Measurements from ENCODE around the gene PIRT.
A peak's percentile ranks its signal among the peaks of the same experiment; 100 is the strongest.
"Not testable (repeated sequence)": the region's sequence is repeated elsewhere in the genome, so short reads cannot be mapped to it uniquely, and the experiment has no call there.

The PIRT gene

GRCh38 chr17:10857976-10858375, 20.1 kb upstream of the PIRT start:
- no peak for TF ChIP-seq Cebpa-rat (IDR thresholded peaks at IDR 0.05)
- Histone ChIP-seq H3K9me3 (replicated peaks in 1 of 11) (peaks cover 0 to 11% (median 0%) of the 10 kb centered on the region in 11 experiments; a peak in 3 of 22 replicates), H3K27ac (no peak overlapping the region), H3K9ac (no peak overlapping the region), H3K4me3 (no peak overlapping the region), H3K36me3 (no peaks in the 10 kb centered on the region), H3K27me3 (no peaks in the 10 kb centered on the region), H4K20me1 (no peaks in the 10 kb centered on the region), H3K4me2 (no peak overlapping the region), H3K4me1 (no peaks in the 10 kb centered on the region)

- H3K4me3 ChIP-seq; H3K36me3 ChIP-seq; H3K9me3 ChIP-seq (replicated peaks in 1 of 11); H3K27me3 ChIP-seq; H4K20me1 ChIP-seq; H3K27ac ChIP-seq; H3K4me2 ChIP-seq; H3K9ac ChIP-seq: not testable (repeated sequence)
- peaks cover 0 to 16% (median 12%) of the 10 kb centered on the region in 10 experiments; a peak in 13 of 20 replicates for H3K4me1 ChIP-seq
These were observed 8.7 kb upstream of the PIRT start for GRCh38 chr17:10846636-10847035.

- Histone ChIP-seq H3K9me3 (replicated peaks in 1 of 11) (no peaks in the 10 kb centered on the region), H3K4me3 (peak overlapping the region; percentile 57 to 75 (median 66); a peak in 17 of 20 replicates), H3K9ac (peak overlapping the region in 4 of 11 experiments; percentile 65 to 72 (median 68); a peak in 7 of 22 replicates), H4K20me1 (no peaks in the 10 kb centered on the region), H3K4me2 (peak overlapping the region; percentile 83 to 93 (median 87); a peak in 14 of 22 replicates), H3K4me1 (peaks cover 0 to 16% (median 6%) of the 10 kb centered on the region in 10 experiments; a peak in 11 of 20 replicates), H3K36me3 (no peaks in the 10 kb centered on the region), H3K27ac (no peak overlapping the region), H3K27me3 (no peaks in the 10 kb centered on the region)
- TF ChIP-seq Cebpa-rat (IDR thresholded peaks at IDR 0.05), result no peak
These were observed 7.5 kb upstream of the PIRT start for GRCh38 chr17:10845388-10845751.

GRCh38 chr17:10844621-10845387, 6.9 kb upstream of the PIRT start:
- Histone ChIP-seq H3K36me3 (no peaks in the 10 kb centered on the region), H3K9ac (peak overlapping the region; percentile 37 to 72 (median 67); a peak in 21 of 22 replicates), H3K4me1 (peaks cover 0 to 16% (median 6%) of the 10 kb centered on the region in 10 experiments; a peak in 11 of 20 replicates), H4K20me1 (no peaks in the 10 kb centered on the region), H3K9me3 (replicated peaks in 1 of 11) (no peaks in the 10 kb centered on the region), H3K27me3 (no peaks in the 10 kb centered on the region), H3K27ac (peak overlapping the region in 4 of 11 experiments; percentile 4 to 54 (median 31); a peak in 4 of 22 replicates), H3K4me2 (peak overlapping the region; percentile 83 to 93 (median 87)), H3K4me3 (peak overlapping the region; percentile 57 to 75 (median 66))
- TF ChIP-seq Cebpa-rat (IDR thresholded peaks at IDR 0.05), result no peak

GRCh38 chr17:10843811-10844210, 5.9 kb upstream of the PIRT start:
- Histone ChIP-seq H3K9ac (no peak overlapping the region), H3K27ac (no peak overlapping the region), H3K4me3 (no peak overlapping the region), H3K9me3 (replicated peaks in 1 of 11) (no peaks in the 10 kb centered on the region), H4K20me1 (no peaks in the 10 kb centered on the region), H3K4me1 (peaks cover 0 to 16% (median 6%) of the 10 kb centered on the region in 10 experiments; a peak in 11 of 20 replicates), H3K4me2 (peak overlapping the region in 3 of 11 experiments; percentile 11 to 92 (median 84); a peak in 2 of 22 replicates), H3K27me3 (no peaks in the 10 kb centered on the region), H3K36me3 (no peaks in the 10 kb centered on the region)
- no peak for TF ChIP-seq Cebpa-rat (IDR thresholded peaks at IDR 0.05)

GRCh38 chr17:10842658-10843057, 4.8 kb upstream of the PIRT start:
- H3K4me2 ChIP-seq, result no peak overlapping the region
- H3K27me3 ChIP-seq, result no peaks in the 10 kb centered on the region
- H3K27ac ChIP-seq, result no peak overlapping the region
- no peak overlapping the region for H3K4me3 ChIP-seq
- peaks cover 0 to 16% (median 6%) of the 10 kb centered on the region in 10 experiments; a peak in 11 of 20 replicates for H3K4me1 ChIP-seq
- no peaks in the 10 kb centered on the region for H4K20me1 ChIP-seq
- no peaks in the 10 kb centered on the region for H3K9me3 ChIP-seq (replicated peaks in 1 of 11)
- no peak overlapping the region for H3K9ac ChIP-seq
- no peak for TF ChIP-seq Cebpa-rat (IDR thresholded peaks at IDR 0.05)
- no peaks in the 10 kb centered on the region for H3K36me3 ChIP-seq

GRCh38 chr17:10838682-10839081, 795 bp upstream of the PIRT start:
- TF ChIP-seq Cebpa-rat (IDR thresholded peaks at IDR 0.05), result no peak
- H3K9ac ChIP-seq, result no peak overlapping the region

GRCh38 chr17:10836966-10837590, 809 bp downstream of the PIRT start:
- H3K36me3 ChIP-seq, result no peaks in the 10 kb centered on the region
- no peak overlapping the region for H3K27ac ChIP-seq
- H4K20me1 ChIP-seq, result no peaks in the 10 kb centered on the region
- no peaks in the 10 kb centered on the region for H3K27me3 ChIP-seq
- H3K4me3 ChIP-seq, result no peak overlapping the region
- no peaks in the 10 kb centered on the region for H3K9me3 ChIP-seq (replicated peaks in 1 of 11)
- H3K4me1 ChIP-seq, result no peaks in the 10 kb centered on the region
- no peak for TF ChIP-seq Cebpa-rat (IDR thresholded peaks at IDR 0.05)
- H3K9ac ChIP-seq, result no peak overlapping the region
- H3K4me2 ChIP-seq, result no peak overlapping the region

More at GRCh38 chr17:10838682-10839081, 795 bp upstream of the PIRT start:
- H3K4me3 ChIP-seq, result no peak overlapping the region
- no peaks in the 10 kb centered on the region for H3K36me3 ChIP-seq
- H3K9me3 ChIP-seq (replicated peaks in 1 of 11), result no peaks in the 10 kb centered on the region
- H3K27ac ChIP-seq, result no peak overlapping the region
- no peaks in the 10 kb centered on the region for H3K27me3 ChIP-seq
- H3K4me1 ChIP-seq, result peaks cover 0 to 1% (median 0%) of the 10 kb centered on the region in 10 experiments; a peak in 1 of 20 replicates
- no peak overlapping the region for H3K4me2 ChIP-seq
- H4K20me1 ChIP-seq, result no peaks in the 10 kb centered on the region

GRCh38 chr17:10836145-10836544, 1.7 kb downstream of the PIRT start:
- Histone ChIP-seq H3K4me3 (no peak overlapping the region), H4K20me1 (no peaks in the 10 kb centered on the region), H3K9me3 (replicated peaks in 1 of 11) (no peaks in the 10 kb centered on the region), H3K4me2 (no peak overlapping the region), H3K36me3 (no peaks in the 10 kb centered on the region), H3K9ac (no peak overlapping the region), H3K27me3 (no peaks in the 10 kb centered on the region), H3K27ac (no peak overlapping the region), H3K4me1 (no peaks in the 10 kb centered on the region)
- no peak for TF ChIP-seq Cebpa-rat (IDR thresholded peaks at IDR 0.05)
